ENCODE measurements around the gene UBA52. TPM values are rescaled to one million over a fixed set of nuclear protein-coding genes. Genes with fewer than 3 reads are reported as not detected.

UBA52 gene
- total and polyA plus RNA-seq, 7 experiments from 2014 or later = 1,563 to 2,429 (median 2,196) TPM

- no peak for ATAC-seq
Observed at GRCh38 chr19:18529782-18530181, 41.9 kb upstream of the UBA52 start.

GRCh38 chr19:18531485-18531884 is 40.2 kb upstream of the UBA52 start:
- ChIA-PET POLR2A (interaction anchor here (0.9 kb wide), 1 partner anchor 10 kb away, joined by 4 read pairs; the partner anchor contains the start of gene ELL), CTCF (no interaction called here)
- Histone ChIP-seq H3K36me3 (ENCODE audit: control insufficient read depth in 2 of 3, insufficient read depth in 3 of 3, low read length in 3 of 3) (peaks cover 0 to 40% (median 4%) of the 10 kb centered on the region in 3 experiments), H3K27me3 (ENCODE audit: control insufficient read depth in 2 of 2, insufficient read depth in 2 of 2, low read length in 2 of 2) (no peaks in the 10 kb centered on the region), H3K4me3 (ENCODE audit: low read length) (no peak overlapping the region), H3K4me1 (ENCODE audit: control insufficient read depth in 2 of 2, insufficient read depth in 2 of 2, low read length in 2 of 2) (no peaks in the 10 kb centered on the region), H3K9me3 (ENCODE audit: control insufficient read depth in 2 of 3, low read length in 3 of 3) (no peaks in the 10 kb centered on the region), H3K27ac (ENCODE audit: low read depth, low read length) (no peak overlapping the region)
- no peaks in the 10 kb centered on the region for H3K27me3 Mint-ChIP-seq
- ATAC-seq (no peak), DNase-seq (no peak)
- H3K36me3 Mint-ChIP-seq = peaks cover 1 to 14% (median 2%) of the 10 kb centered on the region in 5 donors
- intact Hi-C loops (cut with micrococcal nuclease) = no loop called here
- H3K9me3 Mint-ChIP-seq = no peaks in the 10 kb centered on the region
- peak overlapping the region in 1 of 10 donors; percentile 65 for H3K4me3 Mint-ChIP-seq
- no peaks in the 10 kb centered on the region for H3K4me1 Mint-ChIP-seq
- no peak overlapping the region for H3K27ac Mint-ChIP-seq

More at GRCh38 chr19:18529782-18530181, 41.9 kb upstream of the UBA52 start:
- ChIA-PET POLR2A (interaction anchor here (0.6 to 1.5 kb wide), 5 partner anchors 8 to 245 kb away, joined by 3 to 4 read pairs (median 3); partner anchors contain the start of gene KXD1), CTCF (no interaction called here)
- H3K27ac ChIP-seq (ENCODE audit: low read depth, low read length) = no peak overlapping the region
- H3K4me3 Mint-ChIP-seq = no peak overlapping the region
- no peaks in the 10 kb centered on the region for H3K27me3 Mint-ChIP-seq
- no peaks in the 10 kb centered on the region for H3K9me3 Mint-ChIP-seq
- peaks cover 0 to 9% (median 0%) of the 10 kb centered on the region in 5 donors for H3K36me3 Mint-ChIP-seq
- H3K36me3 ChIP-seq (ENCODE audit: control insufficient read depth in 2 of 3, insufficient read depth in 3 of 3, low read length in 3 of 3) = peaks cover 0 to 27% (median 3%) of the 10 kb centered on the region in 3 experiments
- H3K4me3 ChIP-seq (ENCODE audit: low read length) = no peak overlapping the region
- no peaks in the 10 kb centered on the region for H3K27me3 ChIP-seq (ENCODE audit: control insufficient read depth in 2 of 2, insufficient read depth in 2 of 2, low read length in 2 of 2)
- no peak for DNase-seq
- intact Hi-C loops (cut with micrococcal nuclease) = loop anchor here in 1 of 2 donors (10.0 kb wide), 3 partner anchors 65 to 1225 kb away; partner anchors contain the start of genes ABHD8, DDA1 and MRPL34
- no peaks in the 10 kb centered on the region for H3K4me1 ChIP-seq (ENCODE audit: control insufficient read depth in 2 of 2, insufficient read depth in 2 of 2, low read length in 2 of 2)
- no peaks in the 10 kb centered on the region for H3K9me3 ChIP-seq (ENCODE audit: control insufficient read depth in 2 of 3, low read length in 3 of 3)
- no peak overlapping the region for H3K27ac Mint-ChIP-seq
- no peaks in the 10 kb centered on the region for H3K4me1 Mint-ChIP-seq

GRCh38 chr19:18532168-18532890 is 39.3 kb upstream of the UBA52 start:
- H3K27ac ChIP-seq (ENCODE audit: low read depth, low read length) = no peak overlapping the region
- ATAC-seq (no peak), DNase-seq (no peak)
- Mint-ChIP-seq H3K27ac (peak overlapping the region in 1 of 9 donors; percentile 75), H3K36me3 (peaks cover 3 to 18% (median 5%) of the 10 kb centered on the region in 5 donors), H3K4me1 (no peaks in the 10 kb centered on the region), H3K9me3 (no peaks in the 10 kb centered on the region), H3K27me3 (no peaks in the 10 kb centered on the region), H3K4me3 (no peak overlapping the region)
- H3K4me1 ChIP-seq (ENCODE audit: control insufficient read depth in 2 of 2, insufficient read depth in 2 of 2, low read length in 2 of 2) = no peaks in the 10 kb centered on the region
- ChIA-PET CTCF (no interaction called here), POLR2A (interaction anchor here (0.5 kb wide), 1 partner anchor 297 kb away, joined by 4 read pairs; no protein-coding TSS in a partner anchor)
- H3K27me3 ChIP-seq (ENCODE audit: control insufficient read depth in 2 of 2, insufficient read depth in 2 of 2, low read length in 2 of 2) = no peaks in the 10 kb centered on the region
- H3K9me3 ChIP-seq (ENCODE audit: control insufficient read depth in 2 of 3, low read length in 3 of 3) = no peaks in the 10 kb centered on the region
- H3K36me3 ChIP-seq (ENCODE audit: control insufficient read depth in 2 of 3, insufficient read depth in 3 of 3, low read length in 3 of 3) = peaks cover 0 to 48% (median 7%) of the 10 kb centered on the region in 3 experiments
- intact Hi-C loops (cut with micrococcal nuclease) = no loop called here
- no peak overlapping the region for H3K4me3 ChIP-seq (ENCODE audit: low read length)

- Histone ChIP-seq H3K9me3 (ENCODE audit: control insufficient read depth in 2 of 3, low read length in 3 of 3) (no peaks in the 10 kb centered on the region), H3K36me3 (ENCODE audit: control insufficient read depth in 2 of 3, insufficient read depth in 3 of 3, low read length in 3 of 3) (peaks cover 0 to 56% (median 7%) of the 10 kb centered on the region in 3 experiments), H3K4me1 (ENCODE audit: control insufficient read depth in 2 of 2, insufficient read depth in 2 of 2, low read length in 2 of 2) (no peaks in the 10 kb centered on the region), H3K27me3 (ENCODE audit: control insufficient read depth in 2 of 2, insufficient read depth in 2 of 2, low read length in 2 of 2) (no peaks in the 10 kb centered on the region), H3K27ac (ENCODE audit: low read depth, low read length) (no peak overlapping the region), H3K4me3 (ENCODE audit: low read length) (no peak overlapping the region)
- CTCF ChIA-PET = no interaction called here
- intact Hi-C loops (cut with micrococcal nuclease) = no loop called here
- POLR2A ChIA-PET = interaction anchor here (0.9 kb wide), 1 partner anchor 10 kb away, joined by 3 read pairs; no protein-coding TSS in a partner anchor
- Mint-ChIP-seq H3K4me1 (no peaks in the 10 kb centered on the region), H3K9me3 (no peaks in the 10 kb centered on the region), H3K4me3 (no peak overlapping the region), H3K36me3 (peaks cover 3 to 22% (median 5%) of the 10 kb centered on the region in 5 donors), H3K27me3 (no peaks in the 10 kb centered on the region), H3K27ac (peak overlapping the region in 1 of 9 donors; percentile 36)
- no peak for ATAC-seq
- no peak for DNase-seq
Observed at GRCh38 chr19:18533058-18533457, 38.6 kb upstream of the UBA52 start.

- Mint-ChIP-seq H3K36me3 (peaks cover 3 to 24% (median 5%) of the 10 kb centered on the region in 5 donors), H3K9me3 (no peaks in the 10 kb centered on the region), H3K4me1 (peaks cover 0 to 9% (median 6%) of the 10 kb centered on the region in 7 donors), H3K4me3 (no peak overlapping the region), H3K27me3 (no peaks in the 10 kb centered on the region), H3K27ac (peak overlapping the region in 1 of 9 donors; percentile 46)
- Histone ChIP-seq H3K36me3 (ENCODE audit: control insufficient read depth in 2 of 3, insufficient read depth in 3 of 3, low read length in 3 of 3) (peaks cover 0 to 78% (median 7%) of the 10 kb centered on the region in 3 experiments), H3K4me3 (ENCODE audit: low read length) (no peak overlapping the region), H3K9me3 (ENCODE audit: control insufficient read depth in 2 of 3, low read length in 3 of 3) (no peaks in the 10 kb centered on the region), H3K27ac (ENCODE audit: low read depth, low read length) (no peak overlapping the region), H3K4me1 (ENCODE audit: control insufficient read depth in 2 of 2, insufficient read depth in 2 of 2, low read length in 2 of 2) (peaks cover 0 to 3% of the 10 kb centered on the region in 2 donors), H3K27me3 (ENCODE audit: control insufficient read depth in 2 of 2, insufficient read depth in 2 of 2, low read length in 2 of 2) (no peaks in the 10 kb centered on the region)
- DNase-seq (no peak), ATAC-seq (no peak)
- CTCF ChIA-PET = no interaction called here
- POLR2A ChIA-PET = no interaction called here
- intact Hi-C loops (cut with micrococcal nuclease) = no loop called here
Observed at GRCh38 chr19:18536475-18536874, 35.2 kb upstream of the UBA52 start.

GRCh38 chr19:18537431-18537830 is 34.2 kb upstream of the UBA52 start:
- H3K4me3 ChIP-seq (ENCODE audit: low read length) = no peak overlapping the region
- no peaks in the 10 kb centered on the region for H3K27me3 ChIP-seq (ENCODE audit: control insufficient read depth in 2 of 2, insufficient read depth in 2 of 2, low read length in 2 of 2)
- Mint-ChIP-seq H3K36me3 (peaks cover 3 to 21% (median 5%) of the 10 kb centered on the region in 5 donors), H3K27me3 (no peaks in the 10 kb centered on the region), H3K4me1 (peaks cover 4 to 17% (median 13%) of the 10 kb centered on the region in 7 donors), H3K4me3 (no peak overlapping the region), H3K27ac (no peak overlapping the region), H3K9me3 (no peaks in the 10 kb centered on the region)
- ATAC-seq (no peak), DNase-seq (no peak)
- intact Hi-C loops (cut with micrococcal nuclease) = no loop called here
- H3K9me3 ChIP-seq (ENCODE audit: control insufficient read depth in 2 of 3, low read length in 3 of 3) = no peaks in the 10 kb centered on the region
- ChIA-PET POLR2A (interaction anchor here (1.6 kb wide), 1 partner anchor 14 kb away, joined by 7 read pairs; no protein-coding TSS in a partner anchor), CTCF (no interaction called here)
- peaks cover 0 to 70% (median 7%) of the 10 kb centered on the region in 3 experiments for H3K36me3 ChIP-seq (ENCODE audit: control insufficient read depth in 2 of 3, insufficient read depth in 3 of 3, low read length in 3 of 3)
- no peak overlapping the region for H3K27ac ChIP-seq (ENCODE audit: low read depth, low read length)
- H3K4me1 ChIP-seq (ENCODE audit: control insufficient read depth in 2 of 2, insufficient read depth in 2 of 2, low read length in 2 of 2) = peaks cover 5 to 12% of the 10 kb centered on the region in 2 donors
